LNCAP (cell line): ENCODE data around the gene CNNM2.
A peak's percentile ranks its signal among the peaks of the same experiment; 100 is the strongest.

Source experiments
- TF ChIP-seq, protein P1 (sequence below): fragments of 450-650 bp; IDR thresholded peaks from 2 replicates; pipeline ENCODE4 v1.5.1; 2017; ENCODE audit warnings: mild to moderate bottlenecking

Gene CNNM2

DNA sequence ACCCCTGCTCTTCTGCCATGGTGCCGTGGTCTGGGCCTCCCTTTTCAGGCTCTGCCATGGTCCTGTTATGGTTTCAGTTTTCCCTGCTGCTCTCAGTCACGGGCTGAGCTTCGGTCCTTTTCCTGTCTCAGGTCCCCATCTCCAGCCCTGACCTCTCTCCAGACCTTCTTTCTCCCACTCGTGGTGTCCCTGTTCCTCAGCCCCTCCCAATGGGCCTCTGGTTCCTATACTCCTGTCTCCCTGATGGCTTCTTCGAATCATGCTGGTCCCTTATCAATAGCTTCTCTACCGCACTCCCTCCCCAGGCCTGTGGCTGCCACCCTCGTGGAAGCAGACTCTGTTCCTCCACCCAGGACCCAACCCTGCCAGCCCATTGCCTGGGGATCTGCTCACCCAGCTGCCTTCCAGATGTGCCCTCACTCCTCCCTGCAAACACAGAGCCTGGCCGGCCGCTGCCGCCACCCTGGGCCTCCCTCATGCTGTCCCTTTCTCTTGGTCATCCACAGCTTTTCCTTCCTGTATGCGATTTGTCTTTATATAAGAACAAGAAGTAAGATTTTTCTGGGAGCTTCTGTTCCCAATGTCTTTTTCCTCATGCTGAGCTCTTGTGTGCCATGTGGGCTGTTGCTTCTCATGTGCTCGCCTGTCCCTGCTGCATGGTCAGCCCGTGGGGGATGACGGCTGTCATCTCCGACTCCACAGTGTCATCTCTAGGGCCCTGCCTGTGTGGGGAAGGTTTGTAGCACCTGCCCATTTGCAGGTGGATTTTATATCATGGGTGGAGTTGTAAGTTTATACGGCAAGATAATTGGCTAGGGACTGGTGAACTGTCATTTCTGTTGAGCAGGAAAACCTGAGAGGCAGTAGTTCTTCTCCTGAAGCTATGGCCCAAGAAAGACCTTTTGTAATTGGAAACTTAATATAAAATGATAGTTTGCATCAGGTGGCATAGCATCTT is 148.3 kb downstream of the CNNM2 start:
- TF ChIP-seq, protein P1, sequence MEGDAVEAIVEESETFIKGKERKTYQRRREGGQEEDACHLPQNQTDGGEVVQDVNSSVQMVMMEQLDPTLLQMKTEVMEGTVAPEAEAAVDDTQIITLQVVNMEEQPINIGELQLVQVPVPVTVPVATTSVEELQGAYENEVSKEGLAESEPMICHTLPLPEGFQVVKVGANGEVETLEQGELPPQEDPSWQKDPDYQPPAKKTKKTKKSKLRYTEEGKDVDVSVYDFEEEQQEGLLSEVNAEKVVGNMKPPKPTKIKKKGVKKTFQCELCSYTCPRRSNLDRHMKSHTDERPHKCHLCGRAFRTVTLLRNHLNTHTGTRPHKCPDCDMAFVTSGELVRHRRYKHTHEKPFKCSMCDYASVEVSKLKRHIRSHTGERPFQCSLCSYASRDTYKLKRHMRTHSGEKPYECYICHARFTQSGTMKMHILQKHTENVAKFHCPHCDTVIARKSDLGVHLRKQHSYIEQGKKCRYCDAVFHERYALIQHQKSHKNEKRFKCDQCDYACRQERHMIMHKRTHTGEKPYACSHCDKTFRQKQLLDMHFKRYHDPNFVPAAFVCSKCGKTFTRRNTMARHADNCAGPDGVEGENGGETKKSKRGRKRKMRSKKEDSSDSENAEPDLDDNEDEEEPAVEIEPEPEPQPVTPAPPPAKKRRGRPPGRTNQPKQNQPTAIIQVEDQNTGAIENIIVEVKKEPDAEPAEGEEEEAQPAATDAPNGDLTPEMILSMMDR = no peak

DNA sequence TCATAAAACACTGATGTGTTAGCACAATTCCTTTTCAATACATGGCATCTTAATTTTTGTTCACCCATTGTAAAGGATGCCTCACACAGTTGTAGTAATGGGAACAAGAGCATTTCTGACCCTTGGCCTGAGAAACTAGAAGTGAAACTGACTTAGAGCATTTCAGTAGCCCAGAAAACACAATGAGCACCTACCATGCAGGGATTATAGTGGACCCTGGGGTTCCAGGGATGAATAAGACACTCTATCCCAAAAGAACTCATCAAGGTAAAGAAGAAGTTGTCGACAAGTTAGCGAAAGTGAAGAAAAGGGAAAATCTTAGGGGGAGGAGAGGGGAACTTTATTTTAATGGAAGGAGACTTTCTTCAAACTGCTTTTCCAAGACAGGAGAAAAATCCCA is 149.4 kb downstream of the CNNM2 start:
- TF ChIP-seq, protein P1 = no peak

DNA sequence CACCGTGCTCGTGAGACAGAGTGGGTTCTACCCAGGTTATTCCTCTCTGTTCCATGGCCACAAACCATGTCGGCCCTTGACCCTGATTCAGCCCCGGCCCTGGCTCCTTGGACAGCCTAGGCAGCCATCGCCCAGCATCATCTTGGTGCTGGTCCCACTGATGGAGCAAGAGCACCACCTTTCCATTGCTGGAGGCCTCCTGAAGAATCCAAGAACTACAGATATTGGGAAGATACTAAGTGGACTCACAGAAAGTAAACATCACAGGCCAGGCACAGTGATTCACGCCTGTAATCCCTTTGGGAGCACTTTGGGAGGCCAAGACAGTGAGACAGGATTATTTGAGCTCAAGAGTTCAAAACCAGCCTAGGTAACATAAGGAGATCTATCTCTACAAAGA is 149.9 kb downstream of the CNNM2 start:
- TF ChIP-seq, protein P1 = no peak

DNA sequence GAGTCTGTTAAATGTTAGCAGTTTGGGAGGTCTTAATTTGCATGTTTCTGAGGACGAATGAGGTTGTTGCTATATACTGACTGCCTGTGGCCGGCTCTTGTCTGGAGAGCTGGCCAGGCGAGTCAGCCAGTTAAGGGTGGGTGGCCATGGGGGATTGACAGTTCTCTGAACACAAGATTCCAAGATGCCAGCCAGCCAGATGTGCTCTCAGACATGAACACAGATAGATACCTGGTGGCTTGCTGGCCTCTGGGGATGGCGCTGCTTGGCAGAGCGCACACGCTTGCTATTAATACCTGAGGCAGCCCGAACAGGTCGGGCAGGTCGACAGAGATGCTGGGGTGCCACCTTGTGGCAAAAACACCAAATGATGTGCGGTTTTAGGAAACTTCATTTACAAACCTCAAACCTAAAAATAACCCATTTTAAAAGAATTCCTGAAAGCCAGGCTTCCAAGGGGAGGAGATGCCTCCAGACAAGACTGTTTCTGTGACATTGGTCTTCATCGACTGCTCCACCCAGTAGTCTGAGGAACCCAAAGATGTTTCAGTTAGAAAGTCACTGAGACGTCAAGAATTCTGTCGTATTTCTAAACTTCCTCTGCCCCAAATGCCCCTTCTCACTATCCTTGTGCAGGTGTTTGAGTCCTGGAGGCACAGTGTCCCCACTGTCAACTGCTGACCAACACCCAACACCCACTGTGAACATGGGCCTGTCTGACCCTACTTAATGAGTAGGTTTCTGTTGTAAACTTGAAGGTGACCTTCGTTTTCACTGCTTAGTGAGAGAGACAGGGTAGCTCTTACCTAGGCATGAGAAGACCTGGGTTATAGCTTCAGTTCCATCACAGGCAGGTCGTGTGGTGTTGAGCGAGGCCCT is 151.6 kb downstream of the CNNM2 start:
- TF ChIP-seq, protein P1 = peak; percentile 72

DNA sequence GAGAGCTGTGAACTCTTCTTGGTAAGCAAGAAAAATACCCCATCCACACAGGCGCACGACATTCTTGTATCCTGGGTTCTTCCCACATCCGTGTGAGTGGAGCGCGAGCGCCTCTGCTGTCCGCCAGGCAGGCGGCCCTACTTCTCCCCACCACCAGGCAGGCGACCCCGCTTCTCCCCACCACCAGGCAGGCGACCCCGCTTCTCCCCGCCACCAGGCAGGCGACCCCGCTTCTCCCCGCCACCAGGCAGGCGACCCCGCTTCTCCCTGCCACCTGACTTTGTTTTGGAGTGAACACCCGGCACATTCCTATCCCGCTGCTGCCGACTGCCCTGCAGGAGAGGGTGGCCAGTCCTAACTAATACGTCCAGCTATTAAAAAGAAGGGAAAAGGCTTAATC is 154.2 kb downstream of the CNNM2 start:
- TF ChIP-seq, protein P1 = no peak

DNA sequence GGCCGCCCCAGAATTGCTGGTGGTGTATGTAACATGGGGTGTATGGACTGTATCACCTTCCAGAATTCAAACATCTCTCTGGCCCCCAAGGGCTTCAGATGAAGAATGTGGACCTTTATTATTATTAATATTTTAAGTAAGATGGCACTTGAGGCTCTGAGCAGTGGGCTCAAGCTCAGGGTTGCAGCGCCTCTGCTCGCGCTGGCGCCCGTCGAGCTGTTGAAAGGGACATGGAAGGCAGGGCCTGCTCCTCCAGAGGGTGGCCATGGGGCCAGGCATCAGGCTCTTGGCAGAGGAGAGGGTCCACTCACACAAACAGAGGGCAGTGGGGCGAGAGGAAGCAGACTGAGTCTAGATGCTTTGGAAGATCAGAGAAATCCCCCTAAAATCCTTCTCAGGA is 154.8 kb downstream of the CNNM2 start:
- TF ChIP-seq, protein P1 = no peak

DNA sequence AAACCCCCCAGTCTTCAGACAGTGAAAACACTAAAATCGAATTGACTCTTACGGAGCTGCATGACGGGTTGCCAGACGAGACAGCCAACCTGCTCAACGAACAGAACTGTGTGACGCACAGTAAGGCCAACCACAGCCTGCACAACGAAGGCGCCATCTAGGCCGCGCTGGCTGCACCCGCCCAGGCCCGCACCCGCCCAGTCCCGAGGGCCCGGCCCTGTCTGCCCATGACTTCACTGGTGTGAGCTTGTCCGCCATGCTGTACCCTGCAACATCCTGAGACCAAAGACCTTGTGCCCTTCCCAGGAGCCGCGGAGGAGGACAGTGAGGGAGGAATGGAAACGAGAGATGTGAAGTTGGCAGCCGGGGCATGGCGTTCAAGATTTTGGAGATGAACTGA is 158.9 kb downstream of the CNNM2 start:
- TF ChIP-seq, protein P1 = no peak
